ENCODE data around the gene GPATCH8.

Gene GPATCH8

GRCh38 chr17:44489581-44489980 is 13.6 kb downstream of the GPATCH8 start:
- DNase-seq (ENCODE audit: low read depth), result no peak
- no peak for TF ChIP-seq CTCF (IDR thresholded peaks at IDR 0.05; ENCODE audit: low read depth, low read length, missing control alignments)
- H3K4me3 ChIP-seq (ENCODE audit: low read depth, low read length), result no peak overlapping the region
- in situ Hi-C loops (cut with HindIII; ENCODE audit: low sequenced_read_pairs), result no loop called here

GRCh38 chr17:44487170-44487569 is 16.0 kb downstream of the GPATCH8 start:
- in situ Hi-C loops (cut with HindIII; ENCODE audit: low sequenced_read_pairs), result no loop called here
- no peak overlapping the region for H3K4me3 ChIP-seq (ENCODE audit: low read depth, low read length)
- DNase-seq (ENCODE audit: low read depth), result no peak
- TF ChIP-seq CTCF (IDR thresholded peaks at IDR 0.05; ENCODE audit: low read depth, low read length, missing control alignments), result no peak

GRCh38 chr17:44473367-44473766 is 29.8 kb downstream of the GPATCH8 start:
- in situ Hi-C loops (cut with HindIII; ENCODE audit: low sequenced_read_pairs), result loop anchor here (5.0 kb wide), 1 partner anchor 81 kb away; no protein-coding TSS in a partner anchor
- no peak for DNase-seq (ENCODE audit: low read depth)
- no peak overlapping the region for H3K4me3 ChIP-seq (ENCODE audit: low read depth, low read length)
- TF ChIP-seq CTCF (IDR thresholded peaks at IDR 0.05; ENCODE audit: low read depth, low read length, missing control alignments), result no peak

- no peak for TF ChIP-seq CTCF (IDR thresholded peaks at IDR 0.05; ENCODE audit: low read depth, low read length, missing control alignments)
- no peak for DNase-seq (ENCODE audit: low read depth)
- in situ Hi-C loops (cut with HindIII; ENCODE audit: low sequenced_read_pairs), result loop anchor here (5.0 kb wide), 1 partner anchor 77 kb away; no protein-coding TSS in a partner anchor
- no peak overlapping the region for H3K4me3 ChIP-seq (ENCODE audit: low read depth, low read length)
Observed at GRCh38 chr17:44469676-44470075, 33.5 kb downstream of the GPATCH8 start.

- in situ Hi-C loops (cut with HindIII; ENCODE audit: low sequenced_read_pairs), result no loop called here
- no peak for DNase-seq (ENCODE audit: low read depth)
- no peak for TF ChIP-seq CTCF (IDR thresholded peaks at IDR 0.05; ENCODE audit: low read depth, low read length, missing control alignments)
- no peak overlapping the region for H3K4me3 ChIP-seq (ENCODE audit: low read depth, low read length)
Observed at GRCh38 chr17:44467108-44467507, 36.1 kb downstream of the GPATCH8 start.

- no peak overlapping the region for H3K4me3 ChIP-seq (ENCODE audit: low read depth, low read length)
- in situ Hi-C loops (cut with HindIII; ENCODE audit: low sequenced_read_pairs), result no loop called here
- DNase-seq (ENCODE audit: low read depth), result no peak
- TF ChIP-seq CTCF (IDR thresholded peaks at IDR 0.05; ENCODE audit: low read depth, low read length, missing control alignments), result no peak
Observed at GRCh38 chr17:44466339-44466738, 36.9 kb downstream of the GPATCH8 start.

- in situ Hi-C loops (cut with HindIII; ENCODE audit: low sequenced_read_pairs), result no loop called here
- DNase-seq (ENCODE audit: low read depth), result no peak
- TF ChIP-seq CTCF (IDR thresholded peaks at IDR 0.05; ENCODE audit: low read depth, low read length, missing control alignments), result no peak
- no peak overlapping the region for H3K4me3 ChIP-seq (ENCODE audit: low read depth, low read length)
Observed at GRCh38 chr17:44465897-44466296, 37.3 kb downstream of the GPATCH8 start.
